ENCODE data around the gene SLC40A1. TPM values are rescaled to one million over a fixed set of nuclear protein-coding genes. Genes with fewer than 3 reads are reported as not detected.

The SLC40A1 gene
- total and polyA plus RNA-seq, 2 of the 8 experiments (the other 6 are each of a cell fraction or from before 2014, with no cell fraction given), result 0.03 TPM; not detected in 1

DNA sequence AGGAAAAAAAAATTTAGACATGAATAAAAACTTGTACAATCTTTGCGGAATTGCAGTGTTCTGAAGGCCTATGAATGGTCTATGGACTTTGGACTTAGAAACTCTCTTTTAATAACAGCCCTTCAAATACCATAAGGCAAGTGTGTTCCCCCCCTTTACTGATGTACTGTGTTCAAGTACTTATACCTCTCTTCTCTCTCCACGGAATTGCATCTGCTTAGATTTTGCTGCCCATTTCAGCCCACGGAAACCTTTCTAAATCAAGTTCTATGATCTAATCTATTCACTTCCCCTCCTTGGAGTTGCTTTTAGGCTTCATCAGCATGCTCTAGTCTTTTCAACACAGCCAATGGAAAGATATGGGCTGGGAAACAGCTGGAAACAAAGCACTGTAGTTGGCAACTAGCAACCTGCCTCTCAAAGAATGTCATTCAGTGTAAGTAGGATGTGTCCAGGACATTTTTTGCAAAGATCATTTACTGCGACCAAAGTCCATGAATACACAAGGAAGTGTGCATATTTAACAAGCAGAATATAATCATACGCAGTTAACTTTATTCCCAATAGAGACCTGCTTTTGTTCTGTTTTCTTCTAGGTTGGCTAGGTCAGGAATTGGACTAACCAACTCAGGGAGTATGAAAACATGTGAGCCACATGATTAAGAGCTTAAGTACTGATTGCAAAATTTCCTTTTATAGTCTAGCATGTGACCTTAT lies 58.0 kb downstream of the SLC40A1 start (continued):
- TF ChIP-seq CTBP2 (IDR thresholded peaks at IDR 0.05; ENCODE audit: borderline replicate concordance, insufficient read depth, insufficient read length, low read length), result no peak
- TF ChIP-seq KDM4A (IDR thresholded peaks at IDR 0.05; ENCODE audit: low read depth, low read length, severe bottlenecking), result no peak
- no peak for TF ChIP-seq RNF2 (IDR thresholded peaks at IDR 0.05; ENCODE audit: borderline replicate concordance, low read depth, low read length, missing control alignments, poor library complexity, severe bottlenecking)
- TF ChIP-seq RXRA (IDR thresholded peaks at IDR 0.05; ENCODE audit: insufficient read depth, low read depth, low read length), result no peak

Data from H1 (cell line).